ENCODE data around the gene ERC1.
A peak's percentile ranks its signal among the peaks of the same experiment; 100 is the strongest.

The ERC1 gene

DNA sequence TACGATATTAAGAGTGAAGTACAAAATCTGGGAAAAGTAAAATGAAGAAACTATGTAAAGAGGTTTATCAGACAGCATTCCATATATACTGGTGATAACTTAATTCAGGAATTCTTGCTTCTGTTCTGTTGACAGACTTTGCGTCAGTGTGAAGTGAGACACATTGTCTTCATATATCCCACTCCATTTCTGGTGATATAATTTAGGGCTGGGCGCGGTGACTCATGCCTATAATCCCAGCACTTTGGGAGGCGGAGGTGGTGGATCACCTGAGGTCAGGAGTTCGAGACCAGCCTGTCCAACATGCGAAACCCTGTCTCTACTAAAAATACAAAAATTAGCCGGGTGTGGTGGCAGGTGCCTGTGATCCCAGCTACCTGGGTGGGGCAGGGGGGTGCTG lies 21.2 kb upstream of the ERC1 start (continued):
- TF ChIP-seq, protein P1, sequence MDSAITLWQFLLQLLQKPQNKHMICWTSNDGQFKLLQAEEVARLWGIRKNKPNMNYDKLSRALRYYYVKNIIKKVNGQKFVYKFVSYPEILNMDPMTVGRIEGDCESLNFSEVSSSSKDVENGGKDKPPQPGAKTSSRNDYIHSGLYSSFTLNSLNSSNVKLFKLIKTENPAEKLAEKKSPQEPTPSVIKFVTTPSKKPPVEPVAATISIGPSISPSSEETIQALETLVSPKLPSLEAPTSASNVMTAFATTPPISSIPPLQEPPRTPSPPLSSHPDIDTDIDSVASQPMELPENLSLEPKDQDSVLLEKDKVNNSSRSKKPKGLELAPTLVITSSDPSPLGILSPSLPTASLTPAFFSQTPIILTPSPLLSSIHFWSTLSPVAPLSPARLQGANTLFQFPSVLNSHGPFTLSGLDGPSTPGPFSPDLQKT (IDR thresholded peaks at IDR 0.05; ENCODE audit: borderline replicate concordance, low read depth, low read length): no peak
- TF ChIP-seq ZNF510 (tag by site-specific recombination; IDR thresholded peaks at IDR 0.05; ENCODE audit: insufficient replicate concordance): no peak
- no peak for TF ChIP-seq ZBTB17 (tag by site-specific recombination; IDR thresholded peaks at IDR 0.05)
- no peak for TF ChIP-seq KLF16 (tag by site-specific recombination; IDR thresholded peaks at IDR 0.05)
- TF ChIP-seq, protein P2, sequence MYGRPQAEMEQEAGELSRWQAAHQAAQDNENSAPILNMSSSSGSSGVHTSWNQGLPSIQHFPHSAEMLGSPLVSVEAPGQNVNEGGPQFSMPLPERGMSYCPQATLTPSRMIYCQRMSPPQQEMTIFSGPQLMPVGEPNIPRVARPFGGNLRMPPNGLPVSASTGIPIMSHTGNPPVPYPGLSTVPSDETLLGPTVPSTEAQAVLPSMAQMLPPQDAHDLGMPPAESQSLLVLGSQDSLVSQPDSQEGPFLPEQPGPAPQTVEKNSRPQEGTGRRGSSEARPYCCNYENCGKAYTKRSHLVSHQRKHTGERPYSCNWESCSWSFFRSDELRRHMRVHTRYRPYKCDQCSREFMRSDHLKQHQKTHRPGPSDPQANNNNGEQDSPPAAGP (tag by site-specific recombination; IDR thresholded peaks at IDR 0.05): peak; percentile 77
- no peak for TF ChIP-seq ZNF843 (tag by site-specific recombination; IDR thresholded peaks at IDR 0.05)

DNA sequence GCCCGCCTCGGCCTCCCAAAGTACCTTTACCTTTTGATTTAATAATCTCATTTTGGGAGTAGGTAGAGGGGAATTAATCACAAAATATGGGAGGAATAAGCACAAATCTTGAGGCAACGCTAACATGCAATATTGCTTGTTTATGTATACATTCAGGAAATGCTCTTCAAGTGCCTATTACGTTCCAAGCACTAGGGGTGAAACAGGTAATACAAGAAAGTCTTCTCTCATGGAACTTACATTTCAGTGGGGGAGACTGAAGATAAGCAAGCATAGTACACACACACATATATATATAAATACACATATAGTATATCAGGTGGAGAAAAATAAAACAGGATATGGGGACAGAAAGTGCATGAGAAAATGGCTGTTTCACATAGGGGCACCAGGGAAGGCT lies 19.0 kb upstream of the ERC1 start:
- CTCF ChIA-PET: no interaction called here
- H3K36me3 ChIP-seq (ENCODE audit: control insufficient read depth in 2 of 2, insufficient read depth in 1 of 2, low read length in 2 of 2): no peaks in the 10 kb centered on the region
- TF ChIP-seq, protein P3, sequence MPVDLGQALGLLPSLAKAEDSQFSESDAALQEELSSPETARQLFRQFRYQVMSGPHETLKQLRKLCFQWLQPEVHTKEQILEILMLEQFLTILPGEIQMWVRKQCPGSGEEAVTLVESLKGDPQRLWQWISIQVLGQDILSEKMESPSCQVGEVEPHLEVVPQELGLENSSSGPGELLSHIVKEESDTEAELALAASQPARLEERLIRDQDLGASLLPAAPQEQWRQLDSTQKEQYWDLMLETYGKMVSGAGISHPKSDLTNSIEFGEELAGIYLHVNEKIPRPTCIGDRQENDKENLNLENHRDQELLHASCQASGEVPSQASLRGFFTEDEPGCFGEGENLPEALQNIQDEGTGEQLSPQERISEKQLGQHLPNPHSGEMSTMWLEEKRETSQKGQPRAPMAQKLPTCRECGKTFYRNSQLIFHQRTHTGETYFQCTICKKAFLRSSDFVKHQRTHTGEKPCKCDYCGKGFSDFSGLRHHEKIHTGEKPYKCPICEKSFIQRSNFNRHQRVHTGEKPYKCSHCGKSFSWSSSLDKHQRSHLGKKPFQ (tag by site-specific recombination; IDR thresholded peaks at IDR 0.05): no peak
- TF ChIP-seq ZNF2 (tag by site-specific recombination; IDR thresholded peaks at IDR 0.05): no peak
- TF ChIP-seq ZNF221 (tag by site-specific recombination; IDR thresholded peaks at IDR 0.05; ENCODE audit: borderline replicate concordance): no peak
- no peak for TF ChIP-seq ZNF473 (tag by site-specific recombination; IDR thresholded peaks at IDR 0.05)
- TF ChIP-seq ZNF621 (tag by site-specific recombination; IDR thresholded peaks at IDR 0.05): no peak
- TF ChIP-seq RBAK (tag by site-specific recombination; IDR thresholded peaks at IDR 0.05): no peak
- no peak for TF ChIP-seq ZNF843 (tag by site-specific recombination; IDR thresholded peaks at IDR 0.05)
- no peak for TF ChIP-seq KLF16 (tag by site-specific recombination; IDR thresholded peaks at IDR 0.05)
- TF ChIP-seq, protein P4, sequence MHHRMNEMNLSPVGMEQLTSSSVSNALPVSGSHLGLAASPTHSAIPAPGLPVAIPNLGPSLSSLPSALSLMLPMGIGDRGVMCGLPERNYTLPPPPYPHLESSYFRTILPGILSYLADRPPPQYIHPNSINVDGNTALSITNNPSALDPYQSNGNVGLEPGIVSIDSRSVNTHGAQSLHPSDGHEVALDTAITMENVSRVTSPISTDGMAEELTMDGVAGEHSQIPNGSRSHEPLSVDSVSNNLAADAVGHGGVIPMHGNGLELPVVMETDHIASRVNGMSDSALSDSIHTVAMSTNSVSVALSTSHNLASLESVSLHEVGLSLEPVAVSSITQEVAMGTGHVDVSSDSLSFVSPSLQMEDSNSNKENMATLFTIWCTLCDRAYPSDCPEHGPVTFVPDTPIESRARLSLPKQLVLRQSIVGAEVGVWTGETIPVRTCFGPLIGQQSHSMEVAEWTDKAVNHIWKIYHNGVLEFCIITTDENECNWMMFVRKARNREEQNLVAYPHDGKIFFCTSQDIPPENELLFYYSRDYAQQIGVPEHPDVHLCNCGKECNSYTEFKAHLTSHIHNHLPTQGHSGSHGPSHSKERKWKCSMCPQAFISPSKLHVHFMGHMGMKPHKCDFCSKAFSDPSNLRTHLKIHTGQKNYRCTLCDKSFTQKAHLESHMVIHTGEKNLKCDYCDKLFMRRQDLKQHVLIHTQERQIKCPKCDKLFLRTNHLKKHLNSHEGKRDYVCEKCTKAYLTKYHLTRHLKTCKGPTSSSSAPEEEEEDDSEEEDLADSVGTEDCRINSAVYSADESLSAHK (tag by site-specific recombination; IDR thresholded peaks at IDR 0.05): no peak
- no peak for TF ChIP-seq ZNF354C (tag by site-specific recombination; IDR thresholded peaks at IDR 0.05; ENCODE audit: borderline replicate concordance, low read depth)
- no peak for TF ChIP-seq ZNF701 (tag by site-specific recombination; IDR thresholded peaks at IDR 0.05)
- TF ChIP-seq SCRT2 (tag by site-specific recombination; IDR thresholded peaks at IDR 0.05): no peak
- H3K27ac ChIP-seq (ENCODE audit: extremely low read depth, low read depth, low read length): no peak overlapping the region
- H3K4me1 ChIP-seq (ENCODE audit: control insufficient read depth, insufficient read depth, low read length): no peaks in the 10 kb centered on the region
- POLR2A ChIA-PET: no interaction called here
- no peak overlapping the region for H3K4me3 ChIP-seq (ENCODE audit: low read depth, low read length)
- H3K9me3 ChIP-seq (ENCODE audit: control insufficient read depth, insufficient read depth, low read depth, low read length): no peaks in the 10 kb centered on the region

DNA sequence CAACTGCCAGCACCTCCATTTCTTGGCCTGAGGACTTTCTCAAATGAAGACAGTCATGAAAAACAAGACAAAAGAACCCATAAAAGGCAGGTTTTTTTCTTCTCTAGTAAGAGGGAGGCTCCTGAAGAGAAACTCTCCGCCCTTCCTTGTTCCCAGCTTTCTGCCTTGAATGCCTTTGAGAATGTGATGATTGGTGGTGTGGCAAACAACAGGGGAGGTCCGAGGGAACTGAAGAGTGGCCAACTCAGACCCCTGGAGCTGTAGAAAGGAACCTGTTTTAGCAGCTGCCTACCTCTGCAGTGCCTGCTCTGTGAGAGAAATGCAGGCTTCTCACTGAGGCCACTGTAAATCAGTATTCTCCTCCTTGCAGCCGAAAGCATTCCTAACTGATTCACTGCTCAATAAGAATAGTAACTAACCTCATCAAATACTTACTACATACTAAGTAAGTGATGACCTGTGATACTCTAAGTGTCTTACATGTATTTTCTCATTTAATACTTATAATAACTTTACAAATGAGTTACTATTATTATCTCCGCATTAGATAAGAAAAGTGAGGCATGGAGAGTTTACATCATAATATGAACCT lies 16.7 kb upstream of the ERC1 start:
- POLR2A ChIA-PET: no interaction called here
- H3K4me1 ChIP-seq (ENCODE audit: control insufficient read depth, insufficient read depth, low read length): no peaks in the 10 kb centered on the region
- H3K36me3 ChIP-seq (ENCODE audit: control insufficient read depth in 2 of 2, insufficient read depth in 1 of 2, low read length in 2 of 2): no peaks in the 10 kb centered on the region
- no peaks in the 10 kb centered on the region for H3K9me3 ChIP-seq (ENCODE audit: control insufficient read depth, insufficient read depth, low read depth, low read length)
- CTCF ChIA-PET: interaction anchor here (0.7 kb wide), 1 partner anchor 516 kb away, joined by 3 read pairs; no protein-coding TSS in a partner anchor
- H3K4me3 ChIP-seq (ENCODE audit: low read depth, low read length): no peak overlapping the region
- TF ChIP-seq KLF7 (tag by site-specific recombination; IDR thresholded peaks at IDR 0.05; ENCODE audit: borderline replicate concordance) (no peak), ZSCAN23 (tag by site-specific recombination; IDR thresholded peaks at IDR 0.05) (no peak), ZNF341 (tag by site-specific recombination; IDR thresholded peaks at IDR 0.05; ENCODE audit: low read depth) (no peak), ZNF521 (tag by site-specific recombination; IDR thresholded peaks at IDR 0.05) (no peak), ZNF175 (tag by site-specific recombination; IDR thresholded peaks at IDR 0.05) (no peak), HOXA7 (CRISPR knock-in tag; IDR thresholded peaks at IDR 0.05; ENCODE audit: borderline replicate concordance) (no peak), ZNF239 (tag by site-specific recombination; IDR thresholded peaks at IDR 0.05) (no peak), GLIS1 (tag by site-specific recombination; IDR thresholded peaks at IDR 0.05) (no peak), ZNF792 (tag by site-specific recombination; IDR thresholded peaks at IDR 0.05) (no peak), ZNF549 (tag by site-specific recombination; IDR thresholded peaks at IDR 0.05) (no peak)
- TF ChIP-seq, protein P5, sequence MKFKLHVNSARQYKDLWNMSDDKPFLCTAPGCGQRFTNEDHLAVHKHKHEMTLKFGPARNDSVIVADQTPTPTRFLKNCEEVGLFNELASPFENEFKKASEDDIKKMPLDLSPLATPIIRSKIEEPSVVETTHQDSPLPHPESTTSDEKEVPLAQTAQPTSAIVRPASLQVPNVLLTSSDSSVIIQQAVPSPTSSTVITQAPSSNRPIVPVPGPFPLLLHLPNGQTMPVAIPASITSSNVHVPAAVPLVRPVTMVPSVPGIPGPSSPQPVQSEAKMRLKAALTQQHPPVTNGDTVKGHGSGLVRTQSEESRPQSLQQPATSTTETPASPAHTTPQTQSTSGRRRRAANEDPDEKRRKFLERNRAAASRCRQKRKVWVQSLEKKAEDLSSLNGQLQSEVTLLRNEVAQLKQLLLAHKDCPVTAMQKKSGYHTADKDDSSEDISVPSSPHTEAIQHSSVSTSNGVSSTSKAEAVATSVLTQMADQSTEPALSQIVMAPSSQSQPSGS (tag by site-specific recombination; IDR thresholded peaks at IDR 0.05; ENCODE audit: low read depth): no peak
- no peak overlapping the region for H3K27ac ChIP-seq (ENCODE audit: extremely low read depth, low read depth, low read length)
